ENCODE data around the gene POLR2C. TPM values are rescaled to one million over a fixed set of nuclear protein-coding genes. Genes with fewer than 3 reads are reported as not detected.

The POLR2C gene
- total RNA-seq, 1 experiment from 2014 or later: 47.8 TPM

GRCh38 chr16:57427307-57427706 is 35.2 kb upstream of the POLR2C start:
- Histone ChIP-seq H3K4me1 (replicated peaks; ENCODE audit: insufficient read depth) (no peaks in the 10 kb centered on the region), H3K4me3 (no peak overlapping the region), H3K27me3 (ENCODE audit: insufficient read depth, low read depth) (no peaks in the 10 kb centered on the region), H3K36me3 (ENCODE audit: low read depth) (0 out of 2 replicates have a peak, but pooled peaks cover 6% of the 10 kb centered on the region), H3K79me2 (ENCODE audit: low read depth) (no peaks in the 10 kb centered on the region), H3K27ac (no peak overlapping the region), H2AFZ (no peak overlapping the region), H3K9me2 (ENCODE audit: insufficient read depth) (no peaks in the 10 kb centered on the region), H3K4me2 (no peak overlapping the region), H3F3A (ENCODE audit: insufficient read depth, low read depth) (peaks cover 3% of the 10 kb centered on the region; the same call in 1 of the 2 replicates), H3K9me3 (ENCODE audit: insufficient read depth, low read depth) (no peaks in the 10 kb centered on the region), H4K20me1 (ENCODE audit: insufficient read depth) (no peaks in the 10 kb centered on the region)
- BruUV-seq (replicated peaks): no TSS peak
- CTCF ChIA-PET: no interaction called here
- intact Hi-C loops (cut with micrococcal nuclease; ENCODE audit: unreplicated experiment): no loop called here
- POLR2A ChIA-PET (ENCODE audit: unreplicated experiment): no interaction called here
- TF ChIP-seq, protein P1, sequence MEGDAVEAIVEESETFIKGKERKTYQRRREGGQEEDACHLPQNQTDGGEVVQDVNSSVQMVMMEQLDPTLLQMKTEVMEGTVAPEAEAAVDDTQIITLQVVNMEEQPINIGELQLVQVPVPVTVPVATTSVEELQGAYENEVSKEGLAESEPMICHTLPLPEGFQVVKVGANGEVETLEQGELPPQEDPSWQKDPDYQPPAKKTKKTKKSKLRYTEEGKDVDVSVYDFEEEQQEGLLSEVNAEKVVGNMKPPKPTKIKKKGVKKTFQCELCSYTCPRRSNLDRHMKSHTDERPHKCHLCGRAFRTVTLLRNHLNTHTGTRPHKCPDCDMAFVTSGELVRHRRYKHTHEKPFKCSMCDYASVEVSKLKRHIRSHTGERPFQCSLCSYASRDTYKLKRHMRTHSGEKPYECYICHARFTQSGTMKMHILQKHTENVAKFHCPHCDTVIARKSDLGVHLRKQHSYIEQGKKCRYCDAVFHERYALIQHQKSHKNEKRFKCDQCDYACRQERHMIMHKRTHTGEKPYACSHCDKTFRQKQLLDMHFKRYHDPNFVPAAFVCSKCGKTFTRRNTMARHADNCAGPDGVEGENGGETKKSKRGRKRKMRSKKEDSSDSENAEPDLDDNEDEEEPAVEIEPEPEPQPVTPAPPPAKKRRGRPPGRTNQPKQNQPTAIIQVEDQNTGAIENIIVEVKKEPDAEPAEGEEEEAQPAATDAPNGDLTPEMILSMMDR (conservative IDR thresholded peaks at IDR 0.05): no peak
- TF ChIP-seq EZH2 (IDR thresholded peaks at IDR 0.05; ENCODE audit: low read depth): no peak
- DNase-seq: no peak

- DNase-seq: no peak
- ChIA-PET POLR2A (ENCODE audit: unreplicated experiment) (no interaction called here), CTCF (no interaction called here)
- Histone ChIP-seq H3K9me3 (ENCODE audit: insufficient read depth, low read depth) (no peaks in the 10 kb centered on the region), H2AFZ (no peak overlapping the region), H3K79me2 (ENCODE audit: low read depth) (no peaks in the 10 kb centered on the region), H4K20me1 (ENCODE audit: insufficient read depth) (no peaks in the 10 kb centered on the region), H3K4me1 (replicated peaks; ENCODE audit: insufficient read depth) (no peaks in the 10 kb centered on the region), H3K4me2 (no peak overlapping the region), H3F3A (ENCODE audit: insufficient read depth, low read depth) (peaks cover 3% of the 10 kb centered on the region; the same call in 1 of the 2 replicates), H3K9me2 (ENCODE audit: insufficient read depth) (no peaks in the 10 kb centered on the region), H3K4me3 (no peak overlapping the region), H3K27ac (no peak overlapping the region), H3K36me3 (ENCODE audit: low read depth) (peaks cover 8% of the 10 kb centered on the region; the same call in 1 of the 2 replicates), H3K27me3 (ENCODE audit: insufficient read depth, low read depth) (no peaks in the 10 kb centered on the region)
- intact Hi-C loops (cut with micrococcal nuclease; ENCODE audit: unreplicated experiment): no loop called here
- TF ChIP-seq, protein P1 (conservative IDR thresholded peaks at IDR 0.05): no peak
- TF ChIP-seq EZH2 (IDR thresholded peaks at IDR 0.05; ENCODE audit: low read depth): no peak
- BruUV-seq (replicated peaks): no TSS peak
Observed at GRCh38 chr16:57427824-57428223, 34.7 kb upstream of the POLR2C start.

DNA sequence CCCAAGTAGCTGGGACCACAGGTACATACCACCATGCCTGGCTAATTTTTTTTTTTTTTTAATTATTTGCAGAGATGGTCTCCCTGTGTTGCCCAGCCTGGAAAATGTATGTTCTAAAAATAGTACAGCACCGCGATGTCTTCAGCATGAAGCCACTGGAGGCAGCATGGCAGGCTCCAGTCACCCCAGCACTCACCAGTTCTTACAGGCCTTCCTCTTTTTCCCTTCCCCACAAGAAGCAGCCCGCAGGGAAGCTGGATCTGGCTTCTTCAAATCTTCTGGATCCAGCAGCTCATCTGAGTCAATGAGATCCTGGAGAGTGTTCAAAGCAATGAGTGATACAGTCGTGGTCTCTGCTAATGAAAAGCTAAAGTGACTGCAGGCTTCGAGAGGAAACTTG is 31.5 kb upstream of the POLR2C start:
- no peaks in the 10 kb centered on the region for H3K4me1 ChIP-seq (replicated peaks; ENCODE audit: insufficient read depth)
- intact Hi-C loops (cut with micrococcal nuclease; ENCODE audit: unreplicated experiment): no loop called here
- ChIA-PET POLR2A (ENCODE audit: unreplicated experiment) (no interaction called here), CTCF (no interaction called here)
- no peak overlapping the region for H3K4me2 ChIP-seq
- H3F3A ChIP-seq (ENCODE audit: insufficient read depth, low read depth): no peaks in the 10 kb centered on the region
- H3K27me3 ChIP-seq (ENCODE audit: insufficient read depth, low read depth): no peaks in the 10 kb centered on the region
- H3K9me2 ChIP-seq (ENCODE audit: insufficient read depth): no peaks in the 10 kb centered on the region
- DNase-seq: no peak
- no peak overlapping the region for H3K4me3 ChIP-seq
- no peaks in the 10 kb centered on the region for H3K9me3 ChIP-seq (ENCODE audit: insufficient read depth, low read depth)
- H2AFZ ChIP-seq: no peak overlapping the region
- H4K20me1 ChIP-seq (ENCODE audit: insufficient read depth): no peaks in the 10 kb centered on the region
- no peaks in the 10 kb centered on the region for H3K79me2 ChIP-seq (ENCODE audit: low read depth)
- TF ChIP-seq EZH2 (IDR thresholded peaks at IDR 0.05; ENCODE audit: low read depth): no peak
- TF ChIP-seq, protein P1 (conservative IDR thresholded peaks at IDR 0.05): no peak
- no TSS peak for BruUV-seq (replicated peaks)
- H3K36me3 ChIP-seq (ENCODE audit: low read depth): peaks cover 16% of the 10 kb centered on the region; the same call in 1 of the 2 replicates
- H3K27ac ChIP-seq: no peak overlapping the region
